Measurements from ENCODE around the gene RHOH.
"Not testable (repeated sequence)": the region's sequence is repeated elsewhere in the genome, so short reads cannot be mapped to it uniquely, and the experiment has no call there.

DNA sequence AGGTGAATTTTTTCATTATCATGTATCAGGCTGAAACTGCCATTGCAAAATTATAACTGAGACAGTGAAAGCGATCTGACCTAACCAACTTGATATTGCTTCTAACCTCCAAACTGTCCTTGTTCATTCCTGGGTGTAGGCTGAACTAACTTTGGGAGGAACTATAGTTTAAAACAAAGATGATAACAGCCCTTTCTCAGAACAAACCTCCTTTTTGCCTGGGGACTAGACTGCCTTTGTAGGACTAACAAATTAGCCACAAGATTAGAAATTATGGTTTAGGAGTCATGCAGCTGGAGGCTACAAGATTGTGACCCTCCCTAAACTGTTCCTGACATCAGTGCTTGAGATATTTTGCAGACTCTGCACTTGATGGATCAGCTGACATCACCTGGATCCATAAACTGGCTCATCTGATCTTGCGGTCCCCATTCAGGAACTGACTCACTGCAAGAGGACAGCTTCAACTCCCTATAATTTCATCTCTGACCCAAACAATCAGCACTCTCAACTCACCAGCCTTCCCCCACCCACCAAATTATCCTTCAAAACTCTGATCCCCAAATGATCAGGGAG, 93.9 kb downstream of the RHOH start:
- not testable (repeated sequence) for TF ChIP-seq NFYB (IDR thresholded peaks at IDR 0.05; ENCODE audit: insufficient read depth, low read depth, low read length); EP300 (IDR thresholded peaks at IDR 0.05; ENCODE audit: borderline replicate concordance in 1 of 2, control insufficient read depth in 1 of 2, low read depth in 2 of 2, low read length in 2 of 2); YY1 (IDR thresholded peaks at IDR 0.05; ENCODE audit: low read depth, low read length)
- TF ChIP-seq, protein P1, sequence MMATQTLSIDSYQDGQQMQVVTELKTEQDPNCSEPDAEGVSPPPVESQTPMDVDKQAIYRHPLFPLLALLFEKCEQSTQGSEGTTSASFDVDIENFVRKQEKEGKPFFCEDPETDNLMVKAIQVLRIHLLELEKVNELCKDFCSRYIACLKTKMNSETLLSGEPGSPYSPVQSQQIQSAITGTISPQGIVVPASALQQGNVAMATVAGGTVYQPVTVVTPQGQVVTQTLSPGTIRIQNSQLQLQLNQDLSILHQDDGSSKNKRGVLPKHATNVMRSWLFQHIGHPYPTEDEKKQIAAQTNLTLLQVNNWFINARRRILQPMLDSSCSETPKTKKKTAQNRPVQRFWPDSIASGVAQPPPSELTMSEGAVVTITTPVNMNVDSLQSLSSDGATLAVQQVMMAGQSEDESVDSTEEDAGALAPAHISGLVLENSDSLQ (IDR thresholded peaks at IDR 0.05): not testable (repeated sequence)

Data from GM12878 (cell line).